HCT116 (cell line): ENCODE measurements around the gene TAMALIN. TPM values are rescaled to one million over a fixed set of nuclear protein-coding genes. Genes with fewer than 3 reads are reported as not detected.

Source experiments
- ATAC-seq: fragments of 200-7000 bp; cut with Tn5 transposase; 2 replicates; pipeline ENCODE4 v1.9.1; 2020; ENCODE audit warnings: mild to moderate bottlenecking, moderate library complexity
- BruUV-seq: library from RNA; stranded (reverse); fragments of 400-500 nt; replicated peaks from 2 replicates; lab custom pipeline; 2021; lab: Mats Ljungman, UMichigan
- CTCF ChIA-PET: fragments of 300-600 bp; sonication (Branson Sonifier 250); formaldehyde crosslinking; loops from one replicate; lab custom pipeline; 2021; ENCODE audit warnings: antibody characterized with exemption; lab: Charles Lee
- POLR2A ChIA-PET: fragments of 300-600, 350-600 bp; sonication (Branson Sonifier 250); formaldehyde crosslinking; loops from one replicate; lab custom pipeline; 2021; ENCODE audit warnings: antibody characterized with exemption; lab: Charles Lee
- RAD21 ChIA-PET, 2 experiments: fragments of 300-600 bp; sonication (Branson Sonifier 250); formaldehyde crosslinking; loops; one replicate each; lab custom pipeline; 2023; ENCODE audit warnings: low total read pairs in 2 of 2; ENCODE audit not compliant: uncharacterized antibody in 2 of 2, unreplicated experiment in 2 of 2, low non-redundant PET in 1 of 2; lab: Charles Lee
- DNase-seq: peaks from one replicate; pipeline ENCODE4 v3.0.0-alpha.2; 2010; ENCODE audit warnings: low read depth, low spot score
- H2AFZ ChIP-seq: fragments of 200-600 bp; shearing (Covaris generic), sonication (generic); 2 replicates; pipeline ENCODE4 v1.6.1; 2017; ENCODE audit warnings: low read depth, mixed run types, mixed read lengths, antibody characterized with exemption, low read length; ENCODE audit not compliant: poor library complexity, severe bottlenecking
- H3K27ac ChIP-seq: 2 replicates; pipeline ENCODE4 v1.5.1; 2012; ENCODE audit warnings: low read depth, low read length
- H3K27me3 ChIP-seq: fragments of 200-600 bp; sonication (generic); 2 replicates; pipeline ENCODE4 v1.6.1; 2016; ENCODE audit warnings: mixed run types, low read length, mixed read lengths; ENCODE audit not compliant: insufficient read depth
- H3K36me3 ChIP-seq, 2 experiments: fragments of 200-500 bp in 1 of 2; fragments of 200-600 bp in 1 of 2; sonication (Bioruptor generic) in 1 of 2; sonication (generic) in 1 of 2; 2 replicates each; pipeline versions ENCODE4 v1.5.1 to v1.6.1; 2014 to 2016; ENCODE audit warnings: low read length in 2 of 2, inconsistent platforms in 1 of 2, mixed read lengths in 1 of 2, mixed run types in 1 of 2; ENCODE audit not compliant: insufficient read depth in 2 of 2, control insufficient read depth in 1 of 2
- H3K4me1 ChIP-seq, 2 experiments: fragments of 200-600 bp in 1 of 2; sonication (generic) in 1 of 2; 2 replicates each; pipeline versions ENCODE4 v1.5.1 to v1.6.1; 2012 to 2017; ENCODE audit warnings: low read length in 2 of 2, inconsistent platforms in 1 of 2, mild to moderate bottlenecking in 1 of 2, mixed read lengths in 1 of 2, mixed run types in 1 of 2, moderate library complexity in 1 of 2; ENCODE audit not compliant: insufficient read depth in 2 of 2, control insufficient read depth in 1 of 2
- H3K4me2 ChIP-seq: fragments of 200-600 bp; sonication (generic); 2 replicates; pipeline ENCODE4 v1.6.1; 2017; ENCODE audit warnings: mixed run types, low read length, mixed read lengths
- H3K4me3 ChIP-seq, 2 experiments: fragments of 200-600 bp in 1 of 2; sonication (generic) in 1 of 2; replicated peaks in 1 of 2; 2 replicates each; pipeline ENCODE4 v1.5.1; 2011 to 2016; ENCODE audit warnings: low read length in 2 of 2, control low read depth in 1 of 2, low read depth in 1 of 2, mild to moderate bottlenecking in 1 of 2, mixed read lengths in 1 of 2, mixed run types in 1 of 2
- H3K79me2 ChIP-seq: fragments of 200-600 bp; sonication (generic); 2 replicates; pipeline ENCODE4 v1.6.1; 2017; ENCODE audit warnings: mild to moderate bottlenecking, mixed run types, low read length, moderate library complexity, mixed read lengths; ENCODE audit not compliant: insufficient read depth
- H3K9ac ChIP-seq: fragments of 200-600 bp; sonication (generic); 2 replicates; pipeline ENCODE4 v1.6.1; 2016; ENCODE audit warnings: low read length, mixed read lengths
- H3K9me2 ChIP-seq: fragments of 200-600 bp; sonication (generic), shearing (Covaris generic); 2 replicates; pipeline ENCODE4 v1.6.1; 2017; ENCODE audit warnings: mixed run types, mild to moderate bottlenecking, moderate library complexity; ENCODE audit not compliant: insufficient read depth
- H3K9me3 ChIP-seq, 2 experiments: fragments of 200-500 bp in 1 of 2; fragments of 200-600 bp in 1 of 2; sonication (Bioruptor generic) in 1 of 2; sonication (generic) in 1 of 2; 2 replicates each; pipeline ENCODE4 v1.6.1; 2014 to 2017; ENCODE audit warnings: low read length in 2 of 2, mixed read lengths in 2 of 2, inconsistent platforms in 1 of 2, low read depth in 1 of 2, mild to moderate bottlenecking in 1 of 2, mixed run types in 1 of 2, moderate library complexity in 1 of 2; ENCODE audit not compliant: control insufficient read depth in 1 of 2, insufficient read depth in 1 of 2
- H4K20me1 ChIP-seq: fragments of 200-600 bp; sonication (generic), shearing (Covaris generic); 2 replicates; pipeline ENCODE4 v1.6.1; 2017; ENCODE audit warnings: mixed run types, mild to moderate bottlenecking, moderate library complexity; ENCODE audit not compliant: insufficient read depth
- ATF3 ChIP-seq: IDR thresholded peaks from 2 replicates; pipeline ENCODE4 v1.6.1; 2012
- CBX3 ChIP-seq: IDR thresholded peaks from 2 replicates; pipeline ENCODE4 v1.6.1; 2012; ENCODE audit warnings: low read depth
- EGR1 ChIP-seq: IDR thresholded peaks from 2 replicates; pipeline ENCODE4 v1.6.1; 2012; ENCODE audit warnings: low read depth
- ELF1 ChIP-seq: IDR thresholded peaks from 2 replicates; pipeline ENCODE4 v1.6.1; 2012; ENCODE audit warnings: low read depth, borderline replicate concordance
- EZH2 ChIP-seq: fragments of 200-600 bp; sonication (generic); IDR thresholded peaks from 2 replicates; pipeline ENCODE4 v1.6.1; 2017; ENCODE audit warnings: antibody characterized with exemption, mixed run types
- EZH2phosphoT487 ChIP-seq: fragments of 200-600 bp; IDR thresholded peaks from 2 replicates; pipeline ENCODE4 v1.6.1; 2018; ENCODE audit warnings: antibody characterized with exemption, borderline replicate concordance
- JUND ChIP-seq: IDR thresholded peaks from 2 replicates; pipeline ENCODE4 v1.6.1; 2012
- MAX ChIP-seq: IDR thresholded peaks from 2 replicates; pipeline ENCODE4 v1.6.1; 2012
- POLR2A ChIP-seq: IDR thresholded peaks from 2 replicates; pipeline ENCODE4 v1.7.0; 2011; ENCODE audit warnings: borderline replicate concordance; ENCODE audit not compliant: insufficient read depth, insufficient read length; ENCODE audit errors: extremely low read depth
- POLR2AphosphoS5 ChIP-seq: IDR thresholded peaks from 2 replicates; pipeline ENCODE4 v1.6.1; 2011; ENCODE audit warnings: mild to moderate bottlenecking, low read depth, low read length, moderate library complexity
- RAD21 ChIP-seq: IDR thresholded peaks from 2 replicates; pipeline ENCODE4 v1.6.1; 2012; ENCODE audit warnings: low read depth, mild to moderate bottlenecking
- REST ChIP-seq: IDR thresholded peaks from 2 replicates; pipeline ENCODE4 v1.6.1; 2012; ENCODE audit warnings: low read depth
- SIN3A ChIP-seq: IDR thresholded peaks from 2 replicates; pipeline ENCODE4 v1.6.1; 2012; ENCODE audit warnings: low read depth
- SP1 ChIP-seq: IDR thresholded peaks from 2 replicates; pipeline ENCODE4 v1.6.1; 2012; ENCODE audit warnings: low read depth
- SRF ChIP-seq: IDR thresholded peaks from 2 replicates; pipeline ENCODE4 v1.6.1; 2012; ENCODE audit warnings: low read depth
- TCF7L2 ChIP-seq: IDR thresholded peaks from 2 replicates; pipeline ENCODE4 v1.7.0; 2011; ENCODE audit warnings: borderline replicate concordance, inconsistent platforms; ENCODE audit not compliant: insufficient read depth, insufficient read length; ENCODE audit errors: extremely low read depth
- YY1 ChIP-seq: IDR thresholded peaks from 2 replicates; pipeline ENCODE4 v1.6.1; 2011; ENCODE audit warnings: low read length, low read depth, moderate library complexity, mild to moderate bottlenecking; ENCODE audit not compliant: insufficient replicate concordance; ENCODE audit errors: extremely low read depth
- ZBTB33 ChIP-seq: IDR thresholded peaks from 2 replicates; pipeline ENCODE4 v1.6.1; 2011; ENCODE audit warnings: mild to moderate bottlenecking, low read length, moderate library complexity; ENCODE audit not compliant: insufficient replicate concordance; ENCODE audit errors: extremely low read depth
- ZFX ChIP-seq: fragments of 450-650 bp; IDR thresholded peaks from 2 replicates; pipeline ENCODE4 v1.6.1; 2017
- ZNF274 ChIP-seq: fragments of 200-500 bp; sonication (Bioruptor generic); IDR thresholded peaks from 2 replicates; pipeline ENCODE4 v1.6.1; 2014; ENCODE audit warnings: mild to moderate bottlenecking, low read depth, low read length, inconsistent platforms
- intact Hi-C: fragments of 100-400 bp; cut with micrococcal nuclease; formaldehyde crosslinking; loops from 2 replicates; pipeline ENCODE4 v1.10.0; 2022
- total RNA-seq: library from RNA; stranded (reverse); gene quantifications from one replicate; pipeline ENCODE4 v1.2.1, GENCODE V29; 2021; ENCODE audit not compliant: unreplicated experiment

TAMALIN gene
- total RNA-seq, 1 experiment from 2014 or later: 1.1 TPM

- Histone ChIP-seq H3K36me3 (no peaks in the 10 kb centered on the region), H3K9me2 (no peaks in the 10 kb centered on the region), H4K20me1 (no peaks in the 10 kb centered on the region), H3K9me3 (no peaks in the 10 kb centered on the region), H3K4me1 (peaks cover 34 to 61% of the 10 kb centered on the region in 2 experiments), H3K27ac (no peak overlapping the region), H3K9ac (no peak overlapping the region), H3K4me3 (no peak overlapping the region), H3K27me3 (no peaks in the 10 kb centered on the region), H3K4me2 (no peak overlapping the region), H2AFZ (no peak overlapping the region), H3K79me2 (no peaks in the 10 kb centered on the region)
- RAD21 ChIA-PET: interaction anchor here in 1 of 2 experiments (0.7 kb wide), 1 partner anchor 12 kb away, joined by 3 read pairs; no protein-coding TSS in a partner anchor
- ATAC-seq: no peak
- TF ChIP-seq REST: no peak
- no peak for TF ChIP-seq SRF
- TF ChIP-seq JUND: no peak
- TF ChIP-seq YY1: no peak
- no peak for TF ChIP-seq CBX3
- no peak for TF ChIP-seq ELF1
- TF ChIP-seq EZH2: no peak
- no peak for TF ChIP-seq MAX
- no peak for TF ChIP-seq ZBTB33
- TF ChIP-seq SP1: no peak
- no peak for TF ChIP-seq ATF3
- TF ChIP-seq RAD21: no peak
- TF ChIP-seq TCF7L2: no peak
- no peak for TF ChIP-seq ZFX
- no peak for TF ChIP-seq SIN3A
- no peak for TF ChIP-seq ZNF274
- TF ChIP-seq POLR2A: no peak
- no peak for TF ChIP-seq EZH2phosphoT487
- TF ChIP-seq EGR1: no peak
- no peak for TF ChIP-seq POLR2AphosphoS5
- intact Hi-C loops: no loop called here
- CTCF ChIA-PET: interaction anchor here (0.7 to 8.6 kb wide), 7 partner anchors 23 to 134 kb away, joined by 3 to 174 read pairs (median 62); partner anchors contain the start of genes ATG101 and SMIM41
- POLR2A ChIA-PET: no interaction called here
- no TSS peak for BruUV-seq
- DNase-seq: no peak
These were observed 20.5 kb downstream of the TAMALIN start for GRCh38 chr12:52027085-52027843.
